HCT116 (cell line): ENCODE results near the gene CIT. TPM values are rescaled to one million over a fixed set of nuclear protein-coding genes. Genes with fewer than 3 reads are reported as not detected.

Source experiments
- ATAC-seq: fragments of 200-7000 bp; cut with Tn5 transposase; 2 replicates; pipeline ENCODE4 v1.9.1; 2020; ENCODE audit warnings: mild to moderate bottlenecking, moderate library complexity
- BruUV-seq: library from RNA; stranded (reverse); fragments of 400-500 nt; replicated peaks from 2 replicates; lab custom pipeline; 2021; lab: Mats Ljungman, UMichigan
- CTCF ChIA-PET: fragments of 300-600 bp; sonication (Branson Sonifier 250); formaldehyde crosslinking; loops from one replicate; lab custom pipeline; 2021; ENCODE audit warnings: antibody characterized with exemption; lab: Charles Lee
- POLR2A ChIA-PET: fragments of 300-600, 350-600 bp; sonication (Branson Sonifier 250); formaldehyde crosslinking; loops from one replicate; lab custom pipeline; 2021; ENCODE audit warnings: antibody characterized with exemption; lab: Charles Lee
- RAD21 ChIA-PET, 2 experiments: fragments of 300-600 bp; sonication (Branson Sonifier 250); formaldehyde crosslinking; loops; one replicate each; lab custom pipeline; 2023; ENCODE audit warnings: low total read pairs in 2 of 2; ENCODE audit not compliant: uncharacterized antibody in 2 of 2, unreplicated experiment in 2 of 2, low non-redundant PET in 1 of 2; lab: Charles Lee
- DNase-seq: peaks from one replicate; pipeline ENCODE4 v3.0.0-alpha.2; 2010; ENCODE audit warnings: low read depth, low spot score
- H2AFZ ChIP-seq: fragments of 200-600 bp; shearing (Covaris generic), sonication (generic); 2 replicates; pipeline ENCODE4 v1.6.1; 2017; ENCODE audit warnings: low read depth, mixed run types, mixed read lengths, antibody characterized with exemption, low read length; ENCODE audit not compliant: poor library complexity, severe bottlenecking
- H3K27ac ChIP-seq: 2 replicates; pipeline ENCODE4 v1.5.1; 2012; ENCODE audit warnings: low read depth, low read length
- H3K27me3 ChIP-seq: fragments of 200-600 bp; sonication (generic); 2 replicates; pipeline ENCODE4 v1.6.1; 2016; ENCODE audit warnings: mixed run types, low read length, mixed read lengths; ENCODE audit not compliant: insufficient read depth
- H3K36me3 ChIP-seq, 2 experiments: fragments of 200-500 bp in 1 of 2; fragments of 200-600 bp in 1 of 2; sonication (Bioruptor generic) in 1 of 2; sonication (generic) in 1 of 2; 2 replicates each; pipeline versions ENCODE4 v1.5.1 to v1.6.1; 2014 to 2016; ENCODE audit warnings: low read length in 2 of 2, inconsistent platforms in 1 of 2, mixed read lengths in 1 of 2, mixed run types in 1 of 2; ENCODE audit not compliant: insufficient read depth in 2 of 2, control insufficient read depth in 1 of 2
- H3K4me1 ChIP-seq, 2 experiments: fragments of 200-600 bp in 1 of 2; sonication (generic) in 1 of 2; 2 replicates each; pipeline versions ENCODE4 v1.5.1 to v1.6.1; 2012 to 2017; ENCODE audit warnings: low read length in 2 of 2, inconsistent platforms in 1 of 2, mild to moderate bottlenecking in 1 of 2, mixed read lengths in 1 of 2, mixed run types in 1 of 2, moderate library complexity in 1 of 2; ENCODE audit not compliant: insufficient read depth in 2 of 2, control insufficient read depth in 1 of 2
- H3K4me2 ChIP-seq: fragments of 200-600 bp; sonication (generic); 2 replicates; pipeline ENCODE4 v1.6.1; 2017; ENCODE audit warnings: mixed run types, low read length, mixed read lengths
- H3K4me3 ChIP-seq, 2 experiments: fragments of 200-600 bp in 1 of 2; sonication (generic) in 1 of 2; replicated peaks in 1 of 2; 2 replicates each; pipeline ENCODE4 v1.5.1; 2011 to 2016; ENCODE audit warnings: low read length in 2 of 2, control low read depth in 1 of 2, low read depth in 1 of 2, mild to moderate bottlenecking in 1 of 2, mixed read lengths in 1 of 2, mixed run types in 1 of 2
- H3K79me2 ChIP-seq: fragments of 200-600 bp; sonication (generic); 2 replicates; pipeline ENCODE4 v1.6.1; 2017; ENCODE audit warnings: mild to moderate bottlenecking, mixed run types, low read length, moderate library complexity, mixed read lengths; ENCODE audit not compliant: insufficient read depth
- H3K9ac ChIP-seq: fragments of 200-600 bp; sonication (generic); 2 replicates; pipeline ENCODE4 v1.6.1; 2016; ENCODE audit warnings: low read length, mixed read lengths
- H3K9me2 ChIP-seq: fragments of 200-600 bp; sonication (generic), shearing (Covaris generic); 2 replicates; pipeline ENCODE4 v1.6.1; 2017; ENCODE audit warnings: mixed run types, mild to moderate bottlenecking, moderate library complexity; ENCODE audit not compliant: insufficient read depth
- H3K9me3 ChIP-seq, 2 experiments: fragments of 200-500 bp in 1 of 2; fragments of 200-600 bp in 1 of 2; sonication (Bioruptor generic) in 1 of 2; sonication (generic) in 1 of 2; 2 replicates each; pipeline ENCODE4 v1.6.1; 2014 to 2017; ENCODE audit warnings: low read length in 2 of 2, mixed read lengths in 2 of 2, inconsistent platforms in 1 of 2, low read depth in 1 of 2, mild to moderate bottlenecking in 1 of 2, mixed run types in 1 of 2, moderate library complexity in 1 of 2; ENCODE audit not compliant: control insufficient read depth in 1 of 2, insufficient read depth in 1 of 2
- H4K20me1 ChIP-seq: fragments of 200-600 bp; sonication (generic), shearing (Covaris generic); 2 replicates; pipeline ENCODE4 v1.6.1; 2017; ENCODE audit warnings: mixed run types, mild to moderate bottlenecking, moderate library complexity; ENCODE audit not compliant: insufficient read depth
- CBX3 ChIP-seq: IDR thresholded peaks from 2 replicates; pipeline ENCODE4 v1.6.1; 2012; ENCODE audit warnings: low read depth
- EGR1 ChIP-seq: IDR thresholded peaks from 2 replicates; pipeline ENCODE4 v1.6.1; 2012; ENCODE audit warnings: low read depth
- ELF1 ChIP-seq: IDR thresholded peaks from 2 replicates; pipeline ENCODE4 v1.6.1; 2012; ENCODE audit warnings: low read depth, borderline replicate concordance
- EZH2 ChIP-seq: fragments of 200-600 bp; sonication (generic); IDR thresholded peaks from 2 replicates; pipeline ENCODE4 v1.6.1; 2017; ENCODE audit warnings: antibody characterized with exemption, mixed run types
- EZH2phosphoT487 ChIP-seq: fragments of 200-600 bp; IDR thresholded peaks from 2 replicates; pipeline ENCODE4 v1.6.1; 2018; ENCODE audit warnings: antibody characterized with exemption, borderline replicate concordance
- FOSL1 ChIP-seq: IDR thresholded peaks from 2 replicates; pipeline ENCODE4 v1.6.1; 2012; ENCODE audit warnings: low read depth
- POLR2A ChIP-seq: IDR thresholded peaks from 2 replicates; pipeline ENCODE4 v1.7.0; 2011; ENCODE audit warnings: borderline replicate concordance; ENCODE audit not compliant: insufficient read depth, insufficient read length; ENCODE audit errors: extremely low read depth
- POLR2AphosphoS5 ChIP-seq: IDR thresholded peaks from 2 replicates; pipeline ENCODE4 v1.6.1; 2011; ENCODE audit warnings: mild to moderate bottlenecking, low read depth, low read length, moderate library complexity
- RAD21 ChIP-seq: IDR thresholded peaks from 2 replicates; pipeline ENCODE4 v1.6.1; 2012; ENCODE audit warnings: low read depth, mild to moderate bottlenecking
- SIN3A ChIP-seq: IDR thresholded peaks from 2 replicates; pipeline ENCODE4 v1.6.1; 2012; ENCODE audit warnings: low read depth
- SP1 ChIP-seq: IDR thresholded peaks from 2 replicates; pipeline ENCODE4 v1.6.1; 2012; ENCODE audit warnings: low read depth
- TCF7L2 ChIP-seq: IDR thresholded peaks from 2 replicates; pipeline ENCODE4 v1.7.0; 2011; ENCODE audit warnings: borderline replicate concordance, inconsistent platforms; ENCODE audit not compliant: insufficient read depth, insufficient read length; ENCODE audit errors: extremely low read depth
- YY1 ChIP-seq: IDR thresholded peaks from 2 replicates; pipeline ENCODE4 v1.6.1; 2011; ENCODE audit warnings: low read length, low read depth, moderate library complexity, mild to moderate bottlenecking; ENCODE audit not compliant: insufficient replicate concordance; ENCODE audit errors: extremely low read depth
- intact Hi-C: fragments of 100-400 bp; cut with micrococcal nuclease; formaldehyde crosslinking; loops from 2 replicates; pipeline ENCODE4 v1.10.0; 2022
- total RNA-seq: library from RNA; stranded (reverse); gene quantifications from one replicate; pipeline ENCODE4 v1.2.1, GENCODE V29; 2021; ENCODE audit not compliant: unreplicated experiment
- TF ChIP-seq, protein P1 (sequence below): IDR thresholded peaks from 2 replicates; pipeline ENCODE4 v1.6.1; 2011; ENCODE audit warnings: mild to moderate bottlenecking, low read length, moderate library complexity; ENCODE audit not compliant: insufficient replicate concordance; ENCODE audit errors: extremely low read depth
- TF ChIP-seq, protein P2 (sequence below): IDR thresholded peaks from 2 replicates; pipeline ENCODE4 v1.6.1; 2012; ENCODE audit warnings: low read depth
- TF ChIP-seq, protein P3 (sequence below): IDR thresholded peaks from 2 replicates; pipeline ENCODE4 v1.6.1; 2012
- TF ChIP-seq, protein P4 (sequence below), 3 experiments: fragments of 200-600 bp in 1 of 3; sonication (generic) in 1 of 3; IDR thresholded peaks in 2 of 3; conservative IDR thresholded peaks in 1 of 3; 2 replicates each; pipeline ENCODE4 v1.5.1; 2012 to 2017; ENCODE audit warnings: low read depth in 2 of 3, low read length in 2 of 3, antibody characterized with exemption in 1 of 3, borderline replicate concordance in 1 of 3, control low read depth in 1 of 3, mild to moderate bottlenecking in 1 of 3, mixed read lengths in 1 of 3, mixed run types in 1 of 3, moderate library complexity in 1 of 3; ENCODE audit not compliant: insufficient read depth in 1 of 3
- TF ChIP-seq, protein P5 (sequence below): IDR thresholded peaks from 2 replicates; pipeline ENCODE4 v1.6.1; 2012

Gene CIT
- total RNA-seq, 1 experiment from 2014 or later, result 54.2 TPM

DNA sequence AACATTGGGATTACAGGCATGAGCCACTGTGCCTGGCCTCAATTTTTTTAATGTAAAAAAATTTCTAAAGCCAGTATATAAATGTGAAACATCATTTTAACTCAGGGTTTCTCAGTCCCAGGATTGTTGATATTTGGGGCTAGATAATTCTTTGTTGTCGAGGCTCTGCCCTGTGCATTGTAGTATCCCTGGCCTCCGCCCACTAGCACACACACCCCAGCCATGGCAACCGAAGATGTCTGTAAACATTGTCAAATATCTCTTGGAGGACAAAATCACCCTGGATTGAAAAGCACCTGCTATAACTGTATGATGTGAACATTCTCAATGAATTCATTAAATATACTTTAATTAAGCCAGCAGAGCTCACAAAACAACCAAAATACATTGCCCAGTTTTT, 8.4 kb upstream of the CIT start:
- no peaks in the 10 kb centered on the region for H3K27me3 ChIP-seq
- no peak overlapping the region for H3K4me2 ChIP-seq
- H3K4me3 ChIP-seq, result no peak overlapping the region
- no peaks in the 10 kb centered on the region for H3K79me2 ChIP-seq
- no peak overlapping the region for H3K9ac ChIP-seq
- ChIA-PET RAD21 (no interaction called here), POLR2A (no interaction called here), CTCF (no interaction called here)
- H3K4me1 ChIP-seq, result no peaks in the 10 kb centered on the region
- no peaks in the 10 kb centered on the region for H4K20me1 ChIP-seq
- no peaks in the 10 kb centered on the region for H3K9me3 ChIP-seq
- no peak overlapping the region for H3K27ac ChIP-seq
- no peaks in the 10 kb centered on the region for H3K9me2 ChIP-seq
- DNase-seq (no peak), ATAC-seq (no peak)
- no peak overlapping the region for H2AFZ ChIP-seq
- no TSS peak for BruUV-seq
- intact Hi-C loops, result no loop called here
- TF ChIP-seq TCF7L2 (no peak), POLR2AphosphoS5 (no peak), RAD21 (no peak), SIN3A (no peak), EZH2 (no peak), SP1 (no peak), POLR2A (no peak), FOSL1 (no peak), EZH2phosphoT487 (no peak), ELF1 (no peak), YY1 (no peak), CBX3 (no peak), EGR1 (no peak)
- TF ChIP-seq, protein P1, sequence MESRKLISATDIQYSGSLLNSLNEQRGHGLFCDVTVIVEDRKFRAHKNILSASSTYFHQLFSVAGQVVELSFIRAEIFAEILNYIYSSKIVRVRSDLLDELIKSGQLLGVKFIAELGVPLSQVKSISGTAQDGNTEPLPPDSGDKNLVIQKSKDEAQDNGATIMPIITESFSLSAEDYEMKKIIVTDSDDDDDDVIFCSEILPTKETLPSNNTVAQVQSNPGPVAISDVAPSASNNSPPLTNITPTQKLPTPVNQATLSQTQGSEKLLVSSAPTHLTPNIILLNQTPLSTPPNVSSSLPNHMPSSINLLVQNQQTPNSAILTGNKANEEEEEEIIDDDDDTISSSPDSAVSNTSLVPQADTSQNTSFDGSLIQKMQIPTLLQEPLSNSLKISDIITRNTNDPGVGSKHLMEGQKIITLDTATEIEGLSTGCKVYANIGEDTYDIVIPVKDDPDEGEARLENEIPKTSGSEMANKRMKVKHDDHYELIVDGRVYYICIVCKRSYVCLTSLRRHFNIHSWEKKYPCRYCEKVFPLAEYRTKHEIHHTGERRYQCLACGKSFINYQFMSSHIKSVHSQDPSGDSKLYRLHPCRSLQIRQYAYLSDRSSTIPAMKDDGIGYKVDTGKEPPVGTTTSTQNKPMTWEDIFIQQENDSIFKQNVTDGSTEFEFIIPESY, result no peak
- TF ChIP-seq, protein P2, sequence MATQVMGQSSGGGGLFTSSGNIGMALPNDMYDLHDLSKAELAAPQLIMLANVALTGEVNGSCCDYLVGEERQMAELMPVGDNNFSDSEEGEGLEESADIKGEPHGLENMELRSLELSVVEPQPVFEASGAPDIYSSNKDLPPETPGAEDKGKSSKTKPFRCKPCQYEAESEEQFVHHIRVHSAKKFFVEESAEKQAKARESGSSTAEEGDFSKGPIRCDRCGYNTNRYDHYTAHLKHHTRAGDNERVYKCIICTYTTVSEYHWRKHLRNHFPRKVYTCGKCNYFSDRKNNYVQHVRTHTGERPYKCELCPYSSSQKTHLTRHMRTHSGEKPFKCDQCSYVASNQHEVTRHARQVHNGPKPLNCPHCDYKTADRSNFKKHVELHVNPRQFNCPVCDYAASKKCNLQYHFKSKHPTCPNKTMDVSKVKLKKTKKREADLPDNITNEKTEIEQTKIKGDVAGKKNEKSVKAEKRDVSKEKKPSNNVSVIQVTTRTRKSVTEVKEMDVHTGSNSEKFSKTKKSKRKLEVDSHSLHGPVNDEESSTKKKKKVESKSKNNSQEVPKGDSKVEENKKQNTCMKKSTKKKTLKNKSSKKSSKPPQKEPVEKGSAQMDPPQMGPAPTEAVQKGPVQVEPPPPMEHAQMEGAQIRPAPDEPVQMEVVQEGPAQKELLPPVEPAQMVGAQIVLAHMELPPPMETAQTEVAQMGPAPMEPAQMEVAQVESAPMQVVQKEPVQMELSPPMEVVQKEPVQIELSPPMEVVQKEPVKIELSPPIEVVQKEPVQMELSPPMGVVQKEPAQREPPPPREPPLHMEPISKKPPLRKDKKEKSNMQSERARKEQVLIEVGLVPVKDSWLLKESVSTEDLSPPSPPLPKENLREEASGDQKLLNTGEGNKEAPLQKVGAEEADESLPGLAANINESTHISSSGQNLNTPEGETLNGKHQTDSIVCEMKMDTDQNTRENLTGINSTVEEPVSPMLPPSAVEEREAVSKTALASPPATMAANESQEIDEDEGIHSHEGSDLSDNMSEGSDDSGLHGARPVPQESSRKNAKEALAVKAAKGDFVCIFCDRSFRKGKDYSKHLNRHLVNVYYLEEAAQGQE, result no peak
- TF ChIP-seq, protein P3, sequence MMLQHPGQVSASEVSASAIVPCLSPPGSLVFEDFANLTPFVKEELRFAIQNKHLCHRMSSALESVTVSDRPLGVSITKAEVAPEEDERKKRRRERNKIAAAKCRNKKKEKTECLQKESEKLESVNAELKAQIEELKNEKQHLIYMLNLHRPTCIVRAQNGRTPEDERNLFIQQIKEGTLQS, result no peak
- TF ChIP-seq, protein P4, sequence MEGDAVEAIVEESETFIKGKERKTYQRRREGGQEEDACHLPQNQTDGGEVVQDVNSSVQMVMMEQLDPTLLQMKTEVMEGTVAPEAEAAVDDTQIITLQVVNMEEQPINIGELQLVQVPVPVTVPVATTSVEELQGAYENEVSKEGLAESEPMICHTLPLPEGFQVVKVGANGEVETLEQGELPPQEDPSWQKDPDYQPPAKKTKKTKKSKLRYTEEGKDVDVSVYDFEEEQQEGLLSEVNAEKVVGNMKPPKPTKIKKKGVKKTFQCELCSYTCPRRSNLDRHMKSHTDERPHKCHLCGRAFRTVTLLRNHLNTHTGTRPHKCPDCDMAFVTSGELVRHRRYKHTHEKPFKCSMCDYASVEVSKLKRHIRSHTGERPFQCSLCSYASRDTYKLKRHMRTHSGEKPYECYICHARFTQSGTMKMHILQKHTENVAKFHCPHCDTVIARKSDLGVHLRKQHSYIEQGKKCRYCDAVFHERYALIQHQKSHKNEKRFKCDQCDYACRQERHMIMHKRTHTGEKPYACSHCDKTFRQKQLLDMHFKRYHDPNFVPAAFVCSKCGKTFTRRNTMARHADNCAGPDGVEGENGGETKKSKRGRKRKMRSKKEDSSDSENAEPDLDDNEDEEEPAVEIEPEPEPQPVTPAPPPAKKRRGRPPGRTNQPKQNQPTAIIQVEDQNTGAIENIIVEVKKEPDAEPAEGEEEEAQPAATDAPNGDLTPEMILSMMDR (IDR thresholded peaks at IDR 0.05 in 2 of 3, conservative IDR thresholded peaks at IDR 0.05 in 1 of 3; ENCODE audit: borderline replicate concordance in 1 of 3, insufficient read depth in 1 of 3, low read depth in 2 of 3, low read length in 2 of 3), result no peak
- TF ChIP-seq, protein P5, sequence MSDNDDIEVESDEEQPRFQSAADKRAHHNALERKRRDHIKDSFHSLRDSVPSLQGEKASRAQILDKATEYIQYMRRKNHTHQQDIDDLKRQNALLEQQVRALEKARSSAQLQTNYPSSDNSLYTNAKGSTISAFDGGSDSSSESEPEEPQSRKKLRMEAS, result no peak
- H3K36me3 ChIP-seq, result no peaks in the 10 kb centered on the region
